CD4-positive, alpha-beta T cell (primary cell): ENCODE results near the gene SHH. TPM values are rescaled to one million over a fixed set of nuclear protein-coding genes. Genes with fewer than 3 reads are reported as not detected.

ENCODE experiments used
- ATAC-seq: fragments of 200-7000 bp; cut with Tn5 transposase; one replicate; pipeline ENCODE4 v1.10.0; 2022; ENCODE audit warnings: mild to moderate bottlenecking; ENCODE audit not compliant: poor library complexity
- CTCF ChIA-PET: fragments of 350-600 bp; sonication (Branson Sonifier 250); formaldehyde crosslinking; loops from one replicate; lab custom pipeline; 2021; ENCODE audit warnings: antibody characterized with exemption, inconsistent platforms; lab: Charles Lee
- POLR2A ChIA-PET: fragments of 350-600 bp; sonication (Branson Sonifier 250); formaldehyde crosslinking; loops from one replicate; lab custom pipeline; 2021; ENCODE audit warnings: antibody characterized with exemption, inconsistent platforms; lab: Charles Lee
- DNase-seq, 14 experiments: peaks; one replicate each; pipeline ENCODE4 v3.0.0-alpha.2; 2013 to 2020; ENCODE audit warnings: mixed read lengths in 2 of 14
- H3K27ac ChIP-seq, 2 donors: one replicate each; pipeline versions ENCODE4 v1.5.1 to v1.7.0; 2013; ENCODE audit warnings: low read length in 2 of 2, low read depth in 1 of 2, mild to moderate bottlenecking in 1 of 2
- H3K27me3 ChIP-seq, 2 experiments: 1 replicate in 1 of 2; 2 replicates in 1 of 2; pipeline versions ENCODE4 v1.6.1 to v1.7.0; 2013; ENCODE audit warnings: low read length in 2 of 2, control low read depth in 1 of 2, mild to moderate bottlenecking in 1 of 2, moderate library complexity in 1 of 2; ENCODE audit not compliant: insufficient read depth in 2 of 2, control insufficient read depth in 1 of 2
- H3K36me3 ChIP-seq: one replicate; pipeline ENCODE4 v1.6.1; 2013; ENCODE audit warnings: low read length, control low read depth; ENCODE audit not compliant: insufficient read depth
- H3K4me1 ChIP-seq: one replicate; pipeline ENCODE4 v1.6.1; 2013; ENCODE audit warnings: low read length, control low read depth; ENCODE audit not compliant: insufficient read depth
- H3K4me3 ChIP-seq: one replicate; pipeline ENCODE4 v1.5.1; 2013; ENCODE audit warnings: mild to moderate bottlenecking, low read length, moderate library complexity
- H3K9me3 ChIP-seq, 2 experiments: 1 replicate in 1 of 2; 2 replicates in 1 of 2; pipeline versions ENCODE4 v1.6.1 to v1.7.0; 2013; ENCODE audit warnings: low read length in 2 of 2, mild to moderate bottlenecking in 2 of 2, control low read depth in 1 of 2, moderate library complexity in 1 of 2; ENCODE audit not compliant: control insufficient read depth in 1 of 2, insufficient read depth in 1 of 2
- H3K27ac Mint-ChIP-seq: one replicate; pipeline ENCODE4 v1.8.0; 2020; ENCODE audit warnings: mixed read lengths
- H3K27me3 Mint-ChIP-seq: one replicate; pipeline ENCODE4 v1.8.0; 2021; ENCODE audit warnings: mixed read lengths
- H3K36me3 Mint-ChIP-seq: one replicate; pipeline ENCODE4 v1.8.0; 2021; ENCODE audit warnings: low read depth, mixed read lengths
- H3K4me1 Mint-ChIP-seq: one replicate; pipeline ENCODE4 v1.8.0; 2021; ENCODE audit warnings: low read depth, mixed read lengths
- H3K4me3 Mint-ChIP-seq: one replicate; pipeline ENCODE4 v1.8.0; 2020; ENCODE audit warnings: mild to moderate bottlenecking, mixed read lengths
- H3K9me3 Mint-ChIP-seq: one replicate; pipeline ENCODE4 v1.8.0; 2020; ENCODE audit warnings: mixed read lengths
- CTCF ChIP-seq: fragments of 200-600 bp; IDR thresholded peaks from one replicate; pipeline ENCODE4 v1.8.0; 2022; ENCODE audit warnings: antibody characterized with exemption, mild to moderate bottlenecking
- intact Hi-C, 2 experiments: fragments of 100-400 bp; cut with DNase I in 1 of 2; cut with micrococcal nuclease in 1 of 2; formaldehyde crosslinking; loops; one replicate each; pipeline versions ENCODE4 v1.15.1 to v1.9.0; 2023 to 2025; cut with DNase I, micrococcal nuclease
- total RNA-seq, 174 experiments: library from RNA in 2 of 174; stranded (reverse) in 2 of 174; gene quantifications; one replicate each; pipeline ENCODE4 v1.2.3 and lab custom pipeline; 2021 to 2026

Gene SHH
- total RNA-seq, 2 experiments from 2014 or later = not detected

- H3K36me3 ChIP-seq = no peaks in the 10 kb centered on the region
- no peak for DNase-seq
- H3K4me3 ChIP-seq = no peak overlapping the region
- ATAC-seq = no peak
- Mint-ChIP-seq H3K9me3 (no peaks in the 10 kb centered on the region), H3K27ac (no peak overlapping the region), H3K36me3 (no peaks in the 10 kb centered on the region), H3K4me3 (no peak overlapping the region), H3K27me3 (peaks cover 8% of the 10 kb centered on the region), H3K4me1 (no peaks in the 10 kb centered on the region)
- no peaks in the 10 kb centered on the region for H3K4me1 ChIP-seq
- intact Hi-C loops = no loop called here
- no peak overlapping the region for H3K27ac ChIP-seq
- TF ChIP-seq CTCF = no peak
- ChIA-PET CTCF (no interaction called here), POLR2A (no interaction called here)
- H3K9me3 ChIP-seq = no peaks in the 10 kb centered on the region
- peaks cover 0 to 4% of the 10 kb centered on the region in 2 experiments for H3K27me3 ChIP-seq
These were observed 48.2 kb upstream of the SHH start for GRCh38 chr7:155860461-155860839.

DNA sequence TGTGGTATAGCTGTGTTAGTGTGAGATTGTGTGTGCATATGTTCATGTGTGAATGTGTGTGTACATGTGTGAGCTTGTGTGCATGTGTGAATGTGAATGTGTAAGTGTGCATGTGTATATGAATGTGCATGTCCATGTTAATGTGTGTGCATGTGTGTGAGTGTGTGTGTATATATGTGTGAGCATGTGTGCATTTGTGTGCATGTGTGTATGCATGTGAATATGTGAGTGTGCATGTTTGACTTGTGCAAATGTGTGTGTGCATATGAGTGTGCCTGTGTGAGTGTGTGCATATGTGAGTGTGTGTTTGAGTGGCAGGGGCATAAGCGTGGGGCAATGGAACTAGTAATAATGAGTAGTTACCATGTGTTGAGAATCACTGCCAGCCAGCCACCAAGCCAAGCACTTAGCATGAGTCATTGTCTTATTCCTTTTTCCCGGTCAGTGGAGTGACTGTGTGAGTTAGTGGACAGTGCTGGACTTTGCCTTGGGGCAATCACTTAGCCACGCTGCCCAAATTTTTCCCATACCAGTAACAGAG lies 46.3 kb upstream of the SHH start:
- Histone ChIP-seq H3K36me3 (no peaks in the 10 kb centered on the region), H3K27me3 (peaks cover 0 to 2% of the 10 kb centered on the region in 2 experiments), H3K4me3 (no peak overlapping the region), H3K9me3 (no peaks in the 10 kb centered on the region), H3K27ac (no peak overlapping the region), H3K4me1 (no peaks in the 10 kb centered on the region)
- Mint-ChIP-seq H3K9me3 (no peaks in the 10 kb centered on the region), H3K4me1 (no peaks in the 10 kb centered on the region), H3K27ac (no peak overlapping the region), H3K4me3 (no peak overlapping the region), H3K27me3 (peaks cover 8% of the 10 kb centered on the region), H3K36me3 (no peaks in the 10 kb centered on the region)
- ChIA-PET POLR2A (no interaction called here), CTCF (no interaction called here)
- ATAC-seq (no peak), DNase-seq (no peak)
- intact Hi-C loops = no loop called here
- no peak for TF ChIP-seq CTCF

- TF ChIP-seq CTCF = no peak
- CTCF ChIA-PET = no interaction called here
- H3K36me3 Mint-ChIP-seq = no peaks in the 10 kb centered on the region
- no peak overlapping the region for H3K4me3 ChIP-seq
- H3K4me1 ChIP-seq = no peaks in the 10 kb centered on the region
- ATAC-seq (no peak), DNase-seq (no peak)
- H3K36me3 ChIP-seq = no peaks in the 10 kb centered on the region
- H3K27me3 Mint-ChIP-seq = peaks cover 13% of the 10 kb centered on the region
- intact Hi-C loops = no loop called here
- H3K4me3 Mint-ChIP-seq = no peak overlapping the region
- H3K27ac ChIP-seq = no peak overlapping the region
- POLR2A ChIA-PET = no interaction called here
- H3K27ac Mint-ChIP-seq = no peak overlapping the region
- H3K4me1 Mint-ChIP-seq = no peaks in the 10 kb centered on the region
- H3K9me3 Mint-ChIP-seq = no peaks in the 10 kb centered on the region
- H3K9me3 ChIP-seq = no peaks in the 10 kb centered on the region
- peaks cover 0 to 2% of the 10 kb centered on the region in 2 experiments for H3K27me3 ChIP-seq
These were observed 44.9 kb upstream of the SHH start for GRCh38 chr7:155857141-155857540.
